ENCODE results near the gene ASAP2.

ASAP2 gene

DNA sequence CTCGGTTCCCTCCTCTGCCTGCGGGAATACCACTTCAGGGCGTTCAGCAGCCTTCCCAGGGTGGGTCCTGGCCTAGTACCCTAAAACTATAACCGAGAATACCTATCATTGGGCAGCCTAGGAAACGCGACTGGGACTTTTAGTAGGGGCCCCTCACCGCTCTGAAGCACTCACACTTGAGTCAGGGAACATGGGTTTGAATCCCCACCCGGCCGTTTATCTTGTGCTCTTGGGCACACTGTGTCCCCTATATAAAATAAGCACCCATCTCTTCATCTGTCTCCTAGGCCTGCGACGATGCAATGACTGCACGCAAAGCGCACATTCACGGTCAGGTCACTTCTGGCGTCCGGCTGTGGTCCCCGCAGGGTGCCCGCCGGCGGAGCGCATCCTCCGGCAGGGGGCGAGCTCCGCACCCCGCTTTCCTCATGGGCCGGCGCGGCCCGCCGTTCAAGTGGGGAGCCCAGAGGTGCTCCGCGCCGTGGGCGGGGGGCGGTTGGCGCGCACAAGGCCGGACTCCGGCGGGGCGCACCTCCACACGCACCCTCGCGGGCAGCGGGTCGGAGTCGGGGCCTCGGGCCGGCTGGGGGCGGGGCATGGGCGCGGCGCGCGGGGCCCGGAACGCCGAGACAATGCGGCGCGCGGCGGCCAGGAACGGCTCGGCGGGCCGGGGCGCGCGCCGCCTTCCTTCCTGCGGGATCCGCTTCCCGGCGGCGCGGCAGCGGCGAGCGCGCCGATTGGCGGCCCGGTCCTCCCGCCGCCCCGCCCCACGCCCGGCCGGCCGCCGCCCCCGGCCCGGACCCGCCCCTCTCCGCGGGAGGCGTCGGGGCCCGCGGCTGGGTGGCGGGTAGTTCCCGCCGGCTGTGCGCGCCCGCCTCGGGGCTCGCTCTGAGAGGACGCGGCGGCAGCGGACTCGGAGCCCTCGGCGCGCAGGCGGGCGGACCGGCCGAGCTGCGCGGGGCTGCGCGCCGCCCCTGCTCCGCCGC, at the start of gene ASAP2:
TSS of gene ASAP2 (plus strand) at position 850 of the 986 bp plus-strand sequence. CDS start 293 bp downstream, outside the sequence.
- DNase-seq, result peak; percentile 57

- DNase-seq, result no peak
These were observed 47.5 kb upstream of the ASAP2 start for GRCh38 chr2:9158786-9159779.

GRCh38 chr2:9160732-9161131, 45.9 kb upstream of the ASAP2 start:
- DNase-seq, result no peak

GRCh38 chr2:9162841-9163240, 43.8 kb upstream of the ASAP2 start:
- no peak for DNase-seq

GRCh38 chr2:9163306-9164111, 43.1 kb upstream of the ASAP2 start:
- no peak for DNase-seq

DNA sequence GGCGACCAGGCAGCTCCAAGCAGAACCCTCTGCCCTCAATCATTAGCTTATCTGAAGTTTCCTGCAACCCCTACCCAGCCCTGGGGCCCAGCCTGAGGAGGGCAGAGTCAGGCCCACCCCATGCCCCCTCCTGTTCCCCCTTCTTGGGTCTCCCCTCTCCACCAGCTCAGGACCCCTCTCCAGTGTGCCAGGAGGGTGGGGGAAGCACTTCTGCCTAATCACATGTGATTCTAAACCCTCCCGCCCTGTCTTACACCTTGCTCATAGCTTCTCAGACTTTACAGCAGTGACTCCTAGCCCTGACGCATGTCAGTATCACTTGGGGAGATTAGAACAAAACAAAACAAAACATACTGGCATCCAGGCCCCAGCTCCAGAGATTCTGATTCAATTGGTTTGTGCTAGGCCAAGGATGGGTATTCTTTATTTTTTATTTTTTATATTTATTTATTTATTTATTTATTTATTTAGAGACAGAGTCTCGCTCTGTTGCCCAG, 42.5 kb upstream of the ASAP2 start:
- DNase-seq, result no peak

DNA sequence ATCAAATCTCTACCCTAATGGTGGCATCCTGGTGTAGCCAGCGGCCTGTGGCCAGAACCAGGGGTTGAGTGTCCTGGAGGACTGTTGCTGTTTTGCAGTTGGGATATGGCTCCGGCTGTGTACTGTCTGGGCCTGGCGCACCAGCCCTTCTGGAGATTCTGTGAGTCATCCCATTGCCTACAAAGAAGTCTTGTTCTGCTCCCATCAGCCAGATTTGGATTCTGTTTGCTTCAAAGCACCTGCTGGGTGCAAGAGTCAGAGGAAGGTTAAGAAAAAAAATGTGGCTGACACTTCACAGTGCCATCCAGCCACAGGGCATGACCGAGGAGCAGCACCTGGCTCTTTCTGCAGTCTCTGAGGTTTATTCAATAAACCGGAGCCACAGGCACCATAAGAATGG, 41.0 kb upstream of the ASAP2 start:
- DNase-seq, result no peak

GRCh38 chr2:9166579-9167377, 39.8 kb upstream of the ASAP2 start:
- no peak for DNase-seq

GRCh38 chr2:9167718-9168657, 38.6 kb upstream of the ASAP2 start:
- DNase-seq, result no peak

GRCh38 chr2:9168821-9169221, 37.8 kb upstream of the ASAP2 start:
- no peak for DNase-seq

GRCh38 chr2:9169349-9170107, 37.1 kb upstream of the ASAP2 start:
- no peak for DNase-seq

GRCh38 chr2:9170458-9171130, 36.0 kb upstream of the ASAP2 start:
- no peak for DNase-seq

- no peak for DNase-seq
These were observed 31.7 kb upstream of the ASAP2 start for GRCh38 chr2:9174771-9175437.

GRCh38 chr2:9178110-9178903, 28.3 kb upstream of the ASAP2 start:
- DNase-seq, result no peak

DNA sequence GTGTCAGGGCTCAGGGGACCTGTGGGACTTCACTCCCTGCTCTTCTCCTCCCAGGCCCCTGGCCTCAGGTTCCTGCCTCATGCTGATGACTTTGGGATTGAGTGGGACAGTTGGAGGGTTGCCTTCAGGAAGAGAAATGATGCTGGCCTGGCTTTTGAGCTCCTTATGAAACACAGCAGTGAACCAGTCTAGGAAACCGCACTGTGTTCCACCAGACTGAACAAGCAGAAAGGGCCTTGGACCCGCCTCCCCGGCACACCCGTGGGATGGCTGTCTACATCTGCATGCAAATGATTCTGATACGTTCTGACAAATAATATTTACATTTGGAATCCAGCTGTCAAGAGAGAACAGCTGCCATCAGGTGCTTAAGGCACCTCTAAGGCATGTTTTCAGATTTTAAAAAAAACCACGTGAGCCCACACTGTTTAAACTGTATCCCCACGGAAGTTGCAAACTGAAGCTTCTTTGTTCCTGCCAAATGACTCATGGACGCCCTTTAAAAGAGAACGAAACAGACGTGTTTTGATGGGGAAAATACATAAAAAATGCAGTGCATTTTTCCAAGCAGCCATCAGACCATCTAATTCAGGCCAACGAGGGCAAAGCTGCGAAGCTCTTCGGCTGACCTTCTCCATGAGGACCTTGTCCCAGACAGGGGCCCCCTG, 27.6 kb upstream of the ASAP2 start:
- no peak for DNase-seq

DNA sequence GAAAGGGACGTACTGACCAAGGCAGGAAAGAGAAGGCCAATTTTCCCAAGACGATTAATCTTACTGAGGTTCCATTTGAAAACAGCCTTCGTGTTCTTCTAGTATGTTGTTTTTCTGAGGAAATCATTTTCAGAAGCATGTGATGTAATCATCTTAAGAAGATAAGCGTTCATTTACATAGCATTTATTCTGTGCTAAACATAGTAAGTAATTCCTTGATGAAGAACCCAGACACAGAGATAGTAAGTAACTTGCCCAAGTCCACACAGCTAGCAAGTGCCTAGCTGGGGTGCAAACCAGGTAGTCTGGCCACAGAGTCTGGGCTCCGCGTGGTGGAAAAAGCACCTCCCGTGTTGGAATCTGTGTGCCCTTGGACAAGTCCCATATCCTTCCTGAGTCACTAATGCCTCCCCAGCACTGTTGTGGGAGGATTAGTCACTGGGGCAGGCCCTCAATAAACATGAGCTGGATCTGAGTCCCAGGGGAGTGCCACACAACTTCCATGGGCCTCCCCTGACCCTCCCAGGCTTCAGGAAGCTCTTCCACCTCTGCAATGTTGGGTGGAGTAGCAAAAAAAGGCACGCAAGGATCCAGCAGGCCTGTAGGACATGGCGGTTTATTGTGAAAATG, 26.9 kb upstream of the ASAP2 start:
- DNase-seq, result no peak

Data from activated CD4-positive, alpha-beta T cell treated with anti-CD3 and anti-CD28 coated beads for 48 hours (primary cell).